DND-41 (cell line): ENCODE measurements around the gene VAV3.

Source experiments
- ATAC-seq: fragments of 200-7000 bp; cut with Tn5 transposase; 3 replicates; pipeline ENCODE4 v1.9.1; 2021; ENCODE audit warnings: low read depth; ENCODE audit not compliant: insufficient read depth
- DNase-seq: peaks from one replicate; pipeline ENCODE4 v3.0.0-alpha.2; 2020
- H2AFZ ChIP-seq: 2 replicates; pipeline ENCODE4 v1.6.0; 2012; ENCODE audit warnings: low read depth, low read length
- H3K27ac ChIP-seq: 2 replicates; pipeline ENCODE4 v1.5.1; 2012; ENCODE audit warnings: low read length, inconsistent platforms
- H3K27me3 ChIP-seq: fragments of 200-600 bp; sonication (generic); 2 replicates; pipeline ENCODE4 v1.6.0; 2012; ENCODE audit warnings: low read length, mild to moderate bottlenecking, inconsistent platforms; ENCODE audit not compliant: insufficient read depth, poor library complexity
- H3K36me3 ChIP-seq: 2 replicates; pipeline ENCODE4 v1.5.1; 2012; ENCODE audit warnings: low read length, inconsistent platforms; ENCODE audit not compliant: insufficient read depth
- H3K4me1 ChIP-seq: 2 replicates; pipeline ENCODE4 v1.5.1; 2012; ENCODE audit warnings: mild to moderate bottlenecking, low read length; ENCODE audit not compliant: insufficient read depth
- H3K4me2 ChIP-seq: 2 replicates; pipeline ENCODE4 v1.6.0; 2012; ENCODE audit warnings: mild to moderate bottlenecking, moderate library complexity, low read length, inconsistent platforms; ENCODE audit not compliant: insufficient read depth
- H3K4me3 ChIP-seq, 2 experiments: fragments of 200-600 bp in 1 of 2; shearing (Covaris generic) in 1 of 2; 2 replicates each; pipeline ENCODE4 v1.5.1; 2012 to 2016; ENCODE audit warnings: inconsistent platforms in 2 of 2, low read length in 2 of 2, mild to moderate bottlenecking in 2 of 2, low read depth in 1 of 2, moderate library complexity in 1 of 2
- H3K79me2 ChIP-seq: 2 replicates; pipeline ENCODE4 v1.6.0; 2012; ENCODE audit warnings: low read length, inconsistent platforms; ENCODE audit not compliant: insufficient read depth
- H3K9ac ChIP-seq: 2 replicates; pipeline ENCODE4 v1.6.0; 2012; ENCODE audit warnings: low read depth, mild to moderate bottlenecking, inconsistent platforms, low read length, moderate library complexity
- H3K9me3 ChIP-seq: 2 replicates; pipeline ENCODE4 v1.5.1; 2012; ENCODE audit warnings: low read length, moderate library complexity, mild to moderate bottlenecking, inconsistent platforms; ENCODE audit not compliant: insufficient read depth, severe bottlenecking
- H4K20me1 ChIP-seq: 2 replicates; pipeline ENCODE4 v1.6.0; 2012; ENCODE audit warnings: low read length; ENCODE audit not compliant: insufficient read depth
- EZH2 ChIP-seq: IDR thresholded peaks from 3 replicates; pipeline ENCODE4 v1.6.1; 2012; ENCODE audit warnings: borderline replicate concordance, low read depth, mild to moderate bottlenecking, moderate library complexity, low read length, inconsistent platforms; ENCODE audit not compliant: severe bottlenecking
- TF ChIP-seq, protein P1 (sequence below): IDR thresholded peaks from 2 replicates; pipeline ENCODE4 v1.5.1; 2012; ENCODE audit warnings: borderline replicate concordance, low read length, moderate library complexity, mild to moderate bottlenecking; ENCODE audit not compliant: poor library complexity, severe bottlenecking; ENCODE audit errors: extremely low read depth

Gene VAV3

DNA sequence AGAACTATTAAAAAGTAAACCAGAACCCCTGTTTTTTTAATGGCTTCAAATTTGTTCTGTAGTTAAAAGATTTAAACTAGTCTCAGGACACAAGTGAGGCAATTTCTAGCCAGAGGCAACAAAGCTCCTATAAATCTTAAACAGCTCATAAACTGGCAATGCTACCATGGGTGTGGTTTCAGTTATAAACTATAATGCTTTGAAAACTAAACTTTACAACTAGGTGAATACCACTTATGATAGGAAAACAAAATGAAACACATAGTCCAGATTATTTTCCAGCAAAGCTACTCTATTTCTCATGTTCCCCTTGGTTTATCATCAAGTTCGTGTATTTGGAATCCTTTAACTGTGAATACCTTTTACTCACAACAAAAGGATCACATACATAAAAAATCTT is 282.5 kb downstream of the VAV3 start:
- H3K27ac ChIP-seq: no peak overlapping the region
- no peaks in the 10 kb centered on the region for H3K4me1 ChIP-seq

DNA sequence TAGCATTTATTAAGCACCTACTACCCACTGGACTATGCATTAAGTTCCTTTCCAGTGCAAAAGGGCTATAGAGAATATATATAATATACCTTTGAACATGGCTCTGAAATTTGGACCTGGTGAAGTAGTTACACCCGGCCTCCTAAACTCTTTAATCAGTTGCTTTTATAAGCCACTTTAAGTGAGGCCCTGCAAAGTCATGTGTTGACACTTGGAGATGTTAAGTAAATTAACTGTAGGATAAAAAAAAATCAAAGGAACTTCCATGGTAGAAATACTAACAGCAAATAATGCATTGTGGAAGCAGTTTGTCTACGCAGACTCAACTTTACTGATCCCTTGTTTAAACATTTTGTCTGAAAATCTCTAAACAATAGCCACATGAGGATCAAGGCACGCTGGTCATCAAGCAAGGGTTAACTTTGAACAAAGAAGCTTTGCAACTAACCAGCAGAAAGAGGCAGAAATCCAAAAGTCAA is 283.9 kb downstream of the VAV3 start:
- Histone ChIP-seq H3K27ac (no peak overlapping the region), H4K20me1 (no peaks in the 10 kb centered on the region), H3K4me2 (no peak overlapping the region), H3K79me2 (no peaks in the 10 kb centered on the region), H3K4me1 (no peaks in the 10 kb centered on the region), H2AFZ (no peak overlapping the region), H3K9me3 (no peaks in the 10 kb centered on the region), H3K36me3 (peaks cover 6% of the 10 kb centered on the region; the same call in 1 of the 2 replicates), H3K27me3 (no peaks in the 10 kb centered on the region), H3K4me3 (no peak overlapping the region), H3K9ac (no peak overlapping the region)
- no peak for DNase-seq
- TF ChIP-seq, protein P1, sequence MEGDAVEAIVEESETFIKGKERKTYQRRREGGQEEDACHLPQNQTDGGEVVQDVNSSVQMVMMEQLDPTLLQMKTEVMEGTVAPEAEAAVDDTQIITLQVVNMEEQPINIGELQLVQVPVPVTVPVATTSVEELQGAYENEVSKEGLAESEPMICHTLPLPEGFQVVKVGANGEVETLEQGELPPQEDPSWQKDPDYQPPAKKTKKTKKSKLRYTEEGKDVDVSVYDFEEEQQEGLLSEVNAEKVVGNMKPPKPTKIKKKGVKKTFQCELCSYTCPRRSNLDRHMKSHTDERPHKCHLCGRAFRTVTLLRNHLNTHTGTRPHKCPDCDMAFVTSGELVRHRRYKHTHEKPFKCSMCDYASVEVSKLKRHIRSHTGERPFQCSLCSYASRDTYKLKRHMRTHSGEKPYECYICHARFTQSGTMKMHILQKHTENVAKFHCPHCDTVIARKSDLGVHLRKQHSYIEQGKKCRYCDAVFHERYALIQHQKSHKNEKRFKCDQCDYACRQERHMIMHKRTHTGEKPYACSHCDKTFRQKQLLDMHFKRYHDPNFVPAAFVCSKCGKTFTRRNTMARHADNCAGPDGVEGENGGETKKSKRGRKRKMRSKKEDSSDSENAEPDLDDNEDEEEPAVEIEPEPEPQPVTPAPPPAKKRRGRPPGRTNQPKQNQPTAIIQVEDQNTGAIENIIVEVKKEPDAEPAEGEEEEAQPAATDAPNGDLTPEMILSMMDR: no peak
- TF ChIP-seq EZH2: no peak
- ATAC-seq: no peak

More for the DNA sequence above, 282.5 kb downstream of the VAV3 start:
- Histone ChIP-seq H3K27me3 (no peaks in the 10 kb centered on the region), H3K9ac (no peak overlapping the region), H3K4me3 (no peak overlapping the region), H4K20me1 (no peaks in the 10 kb centered on the region), H2AFZ (no peak overlapping the region), H3K36me3 (peaks cover 4% of the 10 kb centered on the region; the same call in 1 of the 2 replicates), H3K9me3 (no peaks in the 10 kb centered on the region), H3K4me2 (no peak overlapping the region), H3K79me2 (no peaks in the 10 kb centered on the region)
- no peak for ATAC-seq
- no peak for DNase-seq
- TF ChIP-seq, protein P1: no peak
- no peak for TF ChIP-seq EZH2

DNA sequence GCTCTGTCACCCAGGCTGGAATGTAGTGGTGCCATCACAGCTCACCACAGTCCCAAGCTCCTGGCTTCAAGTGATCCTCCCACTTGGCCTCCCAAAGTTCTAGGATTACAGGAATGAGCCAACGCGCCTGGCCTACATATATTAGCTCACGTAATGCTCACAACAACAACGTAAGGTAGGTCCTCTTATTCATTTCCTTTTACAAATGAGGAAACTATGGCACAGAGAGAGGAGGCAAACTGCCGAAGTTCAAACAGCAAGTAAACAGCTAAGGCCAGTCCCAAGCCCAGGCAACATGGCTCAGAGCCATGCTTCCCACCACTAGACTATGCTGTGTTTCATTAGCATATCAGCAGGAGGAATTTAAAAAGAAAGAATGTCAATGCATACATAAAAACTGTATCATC is 284.4 kb downstream of the VAV3 start:
- Histone ChIP-seq H3K36me3 (peaks cover 6% of the 10 kb centered on the region; the same call in 1 of the 2 replicates), H3K9me3 (no peaks in the 10 kb centered on the region), H3K9ac (no peak overlapping the region), H3K79me2 (no peaks in the 10 kb centered on the region), H4K20me1 (no peaks in the 10 kb centered on the region), H3K4me1 (no peaks in the 10 kb centered on the region), H3K4me2 (no peak overlapping the region), H3K4me3 (no peak overlapping the region), H3K27ac (no peak overlapping the region), H3K27me3 (no peaks in the 10 kb centered on the region), H2AFZ (no peak overlapping the region)
- DNase-seq (no peak), ATAC-seq (no peak)
- TF ChIP-seq EZH2: no peak
- TF ChIP-seq, protein P1: no peak
